ENCODE results near the gene UBE2QL1. TPM values are rescaled to one million over a fixed set of nuclear protein-coding genes. Genes with fewer than 3 reads are reported as not detected.

The UBE2QL1 gene
- total RNA-seq, 1 experiment from 2014 or later = 0.50 TPM

DNA sequence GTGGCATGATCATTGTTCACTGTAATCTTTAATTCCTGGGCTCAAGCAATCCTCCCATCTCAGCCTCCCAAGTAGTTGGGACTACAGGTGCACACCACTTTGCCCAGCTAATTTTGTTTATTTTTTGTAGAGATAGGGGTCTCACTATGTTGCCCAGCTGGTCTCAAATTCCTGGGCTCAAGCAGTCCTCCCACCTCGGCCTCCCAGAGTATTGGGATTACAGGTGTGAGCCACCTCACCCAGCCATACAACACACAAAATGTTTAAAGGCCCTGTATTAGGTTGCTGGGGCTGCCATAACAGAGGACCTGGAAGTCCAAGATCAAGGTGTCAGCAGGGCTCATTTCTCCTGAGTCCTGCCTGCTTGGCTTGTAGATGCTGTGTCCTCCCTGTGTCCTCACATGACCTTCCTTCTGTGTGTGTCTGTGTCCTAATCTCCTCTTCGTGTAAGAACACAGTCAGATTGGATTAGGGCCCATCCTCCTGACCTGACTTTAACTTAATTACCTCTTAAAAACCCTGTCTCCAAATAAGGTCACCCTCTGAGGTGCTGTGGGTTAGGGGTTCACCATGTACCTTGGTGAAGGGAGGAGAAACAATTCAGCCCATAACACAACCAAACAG is 5.4 kb downstream of the UBE2QL1 start (continued):
- TF ChIP-seq, protein P1, sequence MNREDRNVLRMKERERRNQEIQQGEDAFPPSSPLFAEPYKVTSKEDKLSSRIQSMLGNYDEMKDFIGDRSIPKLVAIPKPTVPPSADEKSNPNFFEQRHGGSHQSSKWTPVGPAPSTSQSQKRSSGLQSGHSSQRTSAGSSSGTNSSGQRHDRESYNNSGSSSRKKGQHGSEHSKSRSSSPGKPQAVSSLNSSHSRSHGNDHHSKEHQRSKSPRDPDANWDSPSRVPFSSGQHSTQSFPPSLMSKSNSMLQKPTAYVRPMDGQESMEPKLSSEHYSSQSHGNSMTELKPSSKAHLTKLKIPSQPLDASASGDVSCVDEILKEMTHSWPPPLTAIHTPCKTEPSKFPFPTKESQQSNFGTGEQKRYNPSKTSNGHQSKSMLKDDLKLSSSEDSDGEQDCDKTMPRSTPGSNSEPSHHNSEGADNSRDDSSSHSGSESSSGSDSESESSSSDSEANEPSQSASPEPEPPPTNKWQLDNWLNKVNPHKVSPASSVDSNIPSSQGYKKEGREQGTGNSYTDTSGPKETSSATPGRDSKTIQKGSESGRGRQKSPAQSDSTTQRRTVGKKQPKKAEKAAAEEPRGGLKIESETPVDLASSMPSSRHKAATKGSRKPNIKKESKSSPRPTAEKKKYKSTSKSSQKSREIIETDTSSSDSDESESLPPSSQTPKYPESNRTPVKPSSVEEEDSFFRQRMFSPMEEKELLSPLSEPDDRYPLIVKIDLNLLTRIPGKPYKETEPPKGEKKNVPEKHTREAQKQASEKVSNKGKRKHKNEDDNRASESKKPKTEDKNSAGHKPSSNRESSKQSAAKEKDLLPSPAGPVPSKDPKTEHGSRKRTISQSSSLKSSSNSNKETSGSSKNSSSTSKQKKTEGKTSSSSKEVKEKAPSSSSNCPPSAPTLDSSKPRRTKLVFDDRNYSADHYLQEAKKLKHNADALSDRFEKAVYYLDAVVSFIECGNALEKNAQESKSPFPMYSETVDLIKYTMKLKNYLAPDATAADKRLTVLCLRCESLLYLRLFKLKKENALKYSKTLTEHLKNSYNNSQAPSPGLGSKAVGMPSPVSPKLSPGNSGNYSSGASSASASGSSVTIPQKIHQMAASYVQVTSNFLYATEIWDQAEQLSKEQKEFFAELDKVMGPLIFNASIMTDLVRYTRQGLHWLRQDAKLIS (CRISPR knock-in tag; IDR thresholded peaks at IDR 0.05; ENCODE audit: borderline replicate concordance) = no peak

DNA sequence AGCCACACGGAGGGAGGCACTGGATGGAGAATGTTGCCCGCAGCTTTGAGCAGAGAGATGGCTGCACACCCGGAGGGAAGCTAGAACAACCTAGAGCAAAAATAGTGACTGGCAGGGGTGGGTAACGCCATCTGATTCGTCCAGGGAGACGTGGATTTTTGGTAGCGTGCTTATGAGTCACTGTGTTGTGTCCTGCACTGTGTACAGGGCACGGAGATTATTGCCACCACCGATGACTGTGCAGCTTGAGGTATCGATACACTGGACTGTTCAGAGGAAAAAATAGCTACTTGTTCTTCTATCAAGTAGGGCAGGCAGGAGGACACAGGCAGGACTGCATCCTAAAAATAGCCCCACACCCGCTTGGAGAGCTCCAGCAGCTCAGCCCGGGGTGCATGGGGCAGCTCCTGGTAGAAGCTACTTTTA is 6.0 kb downstream of the UBE2QL1 start:
- H3K27me3 Mint-ChIP-seq (ENCODE audit: low read depth) = peaks cover 79% of the 10 kb centered on the region
- DNase-seq (ENCODE audit: low spot score) = no peak
- no peaks in the 10 kb centered on the region for H3K9me3 Mint-ChIP-seq
- TF ChIP-seq, protein P2, sequence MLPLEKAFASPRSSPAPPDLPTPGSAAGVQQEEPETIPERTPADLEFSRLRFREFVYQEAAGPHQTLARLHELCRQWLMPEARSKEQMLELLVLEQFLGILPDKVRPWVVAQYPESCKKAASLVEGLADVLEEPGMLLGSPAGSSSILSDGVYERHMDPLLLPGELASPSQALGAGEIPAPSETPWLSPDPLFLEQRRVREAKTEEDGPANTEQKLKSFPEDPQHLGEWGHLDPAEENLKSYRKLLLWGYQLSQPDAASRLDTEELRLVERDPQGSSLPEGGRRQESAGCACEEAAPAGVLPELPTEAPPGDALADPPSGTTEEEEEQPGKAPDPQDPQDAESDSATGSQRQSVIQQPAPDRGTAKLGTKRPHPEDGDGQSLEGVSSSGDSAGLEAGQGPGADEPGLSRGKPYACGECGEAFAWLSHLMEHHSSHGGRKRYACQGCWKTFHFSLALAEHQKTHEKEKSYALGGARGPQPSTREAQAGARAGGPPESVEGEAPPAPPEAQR (CRISPR knock-in tag; IDR thresholded peaks at IDR 0.05) = no peak
- TF ChIP-seq IRF2 (CRISPR knock-in tag; IDR thresholded peaks at IDR 0.05; ENCODE audit: borderline replicate concordance, low read depth) (no peak), ELF4 (CRISPR knock-in tag; IDR thresholded peaks at IDR 0.05; ENCODE audit: low read depth) (no peak), ZNF671 (CRISPR knock-in tag; IDR thresholded peaks at IDR 0.05) (no peak), GRHL2 (CRISPR knock-in tag; IDR thresholded peaks at IDR 0.05; ENCODE audit: insufficient replicate concordance, severe bottlenecking) (no peak), ZNF396 (CRISPR knock-in tag; IDR thresholded peaks at IDR 0.05; ENCODE audit: borderline replicate concordance) (no peak), ZNF416 (CRISPR knock-in tag; IDR thresholded peaks at IDR 0.05) (no peak), FOXK1 (CRISPR knock-in tag; IDR thresholded peaks at IDR 0.05) (no peak), CREB1 (CRISPR knock-in tag; IDR thresholded peaks at IDR 0.05) (no peak)
- TF ChIP-seq, protein P3, sequence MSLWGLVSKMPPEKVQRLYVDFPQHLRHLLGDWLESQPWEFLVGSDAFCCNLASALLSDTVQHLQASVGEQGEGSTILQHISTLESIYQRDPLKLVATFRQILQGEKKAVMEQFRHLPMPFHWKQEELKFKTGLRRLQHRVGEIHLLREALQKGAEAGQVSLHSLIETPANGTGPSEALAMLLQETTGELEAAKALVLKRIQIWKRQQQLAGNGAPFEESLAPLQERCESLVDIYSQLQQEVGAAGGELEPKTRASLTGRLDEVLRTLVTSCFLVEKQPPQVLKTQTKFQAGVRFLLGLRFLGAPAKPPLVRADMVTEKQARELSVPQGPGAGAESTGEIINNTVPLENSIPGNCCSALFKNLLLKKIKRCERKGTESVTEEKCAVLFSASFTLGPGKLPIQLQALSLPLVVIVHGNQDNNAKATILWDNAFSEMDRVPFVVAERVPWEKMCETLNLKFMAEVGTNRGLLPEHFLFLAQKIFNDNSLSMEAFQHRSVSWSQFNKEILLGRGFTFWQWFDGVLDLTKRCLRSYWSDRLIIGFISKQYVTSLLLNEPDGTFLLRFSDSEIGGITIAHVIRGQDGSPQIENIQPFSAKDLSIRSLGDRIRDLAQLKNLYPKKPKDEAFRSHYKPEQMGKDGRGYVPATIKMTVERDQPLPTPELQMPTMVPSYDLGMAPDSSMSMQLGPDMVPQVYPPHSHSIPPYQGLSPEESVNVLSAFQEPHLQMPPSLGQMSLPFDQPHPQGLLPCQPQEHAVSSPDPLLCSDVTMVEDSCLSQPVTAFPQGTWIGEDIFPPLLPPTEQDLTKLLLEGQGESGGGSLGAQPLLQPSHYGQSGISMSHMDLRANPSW (CRISPR knock-in tag; conservative IDR thresholded peaks at IDR 0.05; ENCODE audit: low read depth) = no peak
- TF ChIP-seq, protein P4, sequence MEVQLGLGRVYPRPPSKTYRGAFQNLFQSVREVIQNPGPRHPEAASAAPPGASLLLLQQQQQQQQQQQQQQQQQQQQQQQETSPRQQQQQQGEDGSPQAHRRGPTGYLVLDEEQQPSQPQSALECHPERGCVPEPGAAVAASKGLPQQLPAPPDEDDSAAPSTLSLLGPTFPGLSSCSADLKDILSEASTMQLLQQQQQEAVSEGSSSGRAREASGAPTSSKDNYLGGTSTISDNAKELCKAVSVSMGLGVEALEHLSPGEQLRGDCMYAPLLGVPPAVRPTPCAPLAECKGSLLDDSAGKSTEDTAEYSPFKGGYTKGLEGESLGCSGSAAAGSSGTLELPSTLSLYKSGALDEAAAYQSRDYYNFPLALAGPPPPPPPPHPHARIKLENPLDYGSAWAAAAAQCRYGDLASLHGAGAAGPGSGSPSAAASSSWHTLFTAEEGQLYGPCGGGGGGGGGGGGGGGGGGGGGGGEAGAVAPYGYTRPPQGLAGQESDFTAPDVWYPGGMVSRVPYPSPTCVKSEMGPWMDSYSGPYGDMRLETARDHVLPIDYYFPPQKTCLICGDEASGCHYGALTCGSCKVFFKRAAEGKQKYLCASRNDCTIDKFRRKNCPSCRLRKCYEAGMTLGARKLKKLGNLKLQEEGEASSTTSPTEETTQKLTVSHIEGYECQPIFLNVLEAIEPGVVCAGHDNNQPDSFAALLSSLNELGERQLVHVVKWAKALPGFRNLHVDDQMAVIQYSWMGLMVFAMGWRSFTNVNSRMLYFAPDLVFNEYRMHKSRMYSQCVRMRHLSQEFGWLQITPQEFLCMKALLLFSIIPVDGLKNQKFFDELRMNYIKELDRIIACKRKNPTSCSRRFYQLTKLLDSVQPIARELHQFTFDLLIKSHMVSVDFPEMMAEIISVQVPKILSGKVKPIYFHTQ (CRISPR knock-in tag; IDR thresholded peaks at IDR 0.05) = no peak
- POLR2A ChIA-PET = no interaction called here
- CTCF ChIA-PET = interaction anchor here (1.3 to 1.9 kb wide), 2 partner anchors 20 to 567 kb away, joined by 4 read pairs; no protein-coding TSS in a partner anchor
- no peak for ATAC-seq
- H3K36me3 Mint-ChIP-seq = no peaks in the 10 kb centered on the region
- H3K4me3 Mint-ChIP-seq = no peak overlapping the region
- no peak overlapping the region for H3K27ac Mint-ChIP-seq
- peaks cover 14% of the 10 kb centered on the region for H3K4me1 Mint-ChIP-seq

Measured in WTC11 (cell line).